ENCODE measurements around the gene TFIP11.

DNA sequence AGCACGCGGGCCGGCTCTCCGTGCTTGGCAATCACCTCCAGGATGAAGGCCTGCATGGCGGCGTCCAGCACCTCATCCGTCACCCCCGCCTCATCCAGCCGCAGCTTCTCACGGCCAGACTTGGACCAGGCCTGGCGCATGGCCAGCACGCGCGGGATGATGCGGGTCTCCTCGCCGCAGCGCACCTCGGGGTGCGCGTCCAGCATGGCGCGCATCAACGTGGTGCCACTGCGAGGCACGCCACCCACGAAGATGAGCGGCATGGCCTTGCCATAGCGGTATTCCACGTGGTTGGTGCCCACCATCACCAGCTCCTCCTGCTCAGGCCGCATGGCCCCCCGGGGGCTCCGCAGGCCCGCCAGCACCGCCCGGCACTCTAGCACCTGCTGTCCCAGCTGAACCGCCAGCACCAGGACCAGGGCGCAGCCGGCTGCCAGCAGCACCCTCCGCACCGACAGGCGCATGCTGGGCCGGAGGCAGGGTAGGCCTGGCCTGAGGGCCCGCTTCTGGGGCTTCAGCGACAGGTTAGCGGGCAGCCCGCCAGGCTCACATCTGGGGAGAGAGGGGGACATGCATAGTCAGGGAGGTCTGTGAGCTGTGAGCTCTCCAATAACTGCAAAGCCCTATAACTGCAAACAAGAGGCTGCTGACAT is 29.0 kb upstream of the TFIP11 start:
- TF ChIP-seq, protein P1, sequence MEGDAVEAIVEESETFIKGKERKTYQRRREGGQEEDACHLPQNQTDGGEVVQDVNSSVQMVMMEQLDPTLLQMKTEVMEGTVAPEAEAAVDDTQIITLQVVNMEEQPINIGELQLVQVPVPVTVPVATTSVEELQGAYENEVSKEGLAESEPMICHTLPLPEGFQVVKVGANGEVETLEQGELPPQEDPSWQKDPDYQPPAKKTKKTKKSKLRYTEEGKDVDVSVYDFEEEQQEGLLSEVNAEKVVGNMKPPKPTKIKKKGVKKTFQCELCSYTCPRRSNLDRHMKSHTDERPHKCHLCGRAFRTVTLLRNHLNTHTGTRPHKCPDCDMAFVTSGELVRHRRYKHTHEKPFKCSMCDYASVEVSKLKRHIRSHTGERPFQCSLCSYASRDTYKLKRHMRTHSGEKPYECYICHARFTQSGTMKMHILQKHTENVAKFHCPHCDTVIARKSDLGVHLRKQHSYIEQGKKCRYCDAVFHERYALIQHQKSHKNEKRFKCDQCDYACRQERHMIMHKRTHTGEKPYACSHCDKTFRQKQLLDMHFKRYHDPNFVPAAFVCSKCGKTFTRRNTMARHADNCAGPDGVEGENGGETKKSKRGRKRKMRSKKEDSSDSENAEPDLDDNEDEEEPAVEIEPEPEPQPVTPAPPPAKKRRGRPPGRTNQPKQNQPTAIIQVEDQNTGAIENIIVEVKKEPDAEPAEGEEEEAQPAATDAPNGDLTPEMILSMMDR (IDR thresholded peaks at IDR 0.05) = no peak
- no peak for TF ChIP-seq PHF8 (IDR thresholded peaks at IDR 0.05; ENCODE audit: borderline replicate concordance, low read depth)
- TF ChIP-seq MAFK (IDR thresholded peaks at IDR 0.05; ENCODE audit: partially characterized antibody) = no peak
- TF ChIP-seq SMC3 (IDR thresholded peaks at IDR 0.05) = no peak
- no peak for TF ChIP-seq EP300 (IDR thresholded peaks at IDR 0.05)
- TF ChIP-seq NR3C1 (IDR thresholded peaks at IDR 0.05) = no peak
- no peak for TF ChIP-seq ESRRA (IDR thresholded peaks at IDR 0.05; ENCODE audit: borderline replicate concordance, low read length)

Measured in A549 (cell line).